Upper lobe of right lung (tissue), 1 donor: Measurements from ENCODE around the gene C17orf67. TPM values are rescaled to one million over a fixed set of nuclear protein-coding genes. Genes with fewer than 3 reads are reported as not detected.

Source experiments
- ATAC-seq: fragments of 200-7000 bp; cut with Tn5 transposase; one replicate; pipeline ENCODE4 v1.9.1; 2020; ENCODE audit warnings: mild to moderate bottlenecking, moderate library complexity
- DNase-seq: peaks from one replicate; pipeline ENCODE4 v3.0.0-alpha.2; 2020
- H3K27ac ChIP-seq: fragments of 200-600 bp; one replicate; pipeline ENCODE4 v1.8.0; 2022
- H3K27me3 ChIP-seq: fragments of 200-600 bp; one replicate; pipeline ENCODE4 v1.8.0; 2022; ENCODE audit warnings: mild to moderate bottlenecking
- H3K36me3 ChIP-seq: fragments of 200-600 bp; one replicate; pipeline ENCODE4 v1.8.0; 2022
- H3K4me1 ChIP-seq: fragments of 200-600 bp; one replicate; pipeline ENCODE4 v1.8.0; 2022
- H3K4me3 ChIP-seq: fragments of 200-600 bp; one replicate; pipeline ENCODE4 v1.8.0; 2022; ENCODE audit warnings: mild to moderate bottlenecking
- H3K9me3 ChIP-seq: fragments of 200-600 bp; one replicate; pipeline ENCODE4 v1.8.0; 2022
- intact Hi-C: fragments of 100-400 bp; cut with DNase I; formaldehyde crosslinking; loops from one replicate; pipeline ENCODE4 v1.11.0; 2022
- long read RNA-seq: library from polyadenylated mRNA; unstranded; transcript quantifications from one replicate; pipeline ENCODE4 v2.0.0, GENCODE V29; 2021
- total RNA-seq: library from RNA; stranded (reverse); fragmentation: NEBNext Ultra II Directional; extraction: Animal tissue kit (Norgen Biotek cat#: 25700); gene quantifications from one replicate; pipeline ENCODE4 v1.2.1, GENCODE V29; 2021
- TF ChIP-seq, protein P1 (sequence below): fragments of 200-600 bp; IDR thresholded peaks from one replicate; pipeline ENCODE4 v1.8.0; 2022; ENCODE audit warnings: antibody characterized with exemption
- donor health status: DM: no; HTN: yes; CAD: no; lungs with severe emphysema.

The C17orf67 gene, protein sequence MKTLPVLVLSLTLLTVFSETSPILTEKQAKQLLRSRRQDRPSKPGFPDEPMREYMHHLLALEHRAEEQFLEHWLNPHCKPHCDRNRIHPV
- total RNA-seq: 3.8 TPM
- long read RNA-seq, partial matches to known transcripts: 0 of 8 reads
- long read RNA-seq, other reads (novel, unspliced or antisense): 8 of 8 reads

DNA sequence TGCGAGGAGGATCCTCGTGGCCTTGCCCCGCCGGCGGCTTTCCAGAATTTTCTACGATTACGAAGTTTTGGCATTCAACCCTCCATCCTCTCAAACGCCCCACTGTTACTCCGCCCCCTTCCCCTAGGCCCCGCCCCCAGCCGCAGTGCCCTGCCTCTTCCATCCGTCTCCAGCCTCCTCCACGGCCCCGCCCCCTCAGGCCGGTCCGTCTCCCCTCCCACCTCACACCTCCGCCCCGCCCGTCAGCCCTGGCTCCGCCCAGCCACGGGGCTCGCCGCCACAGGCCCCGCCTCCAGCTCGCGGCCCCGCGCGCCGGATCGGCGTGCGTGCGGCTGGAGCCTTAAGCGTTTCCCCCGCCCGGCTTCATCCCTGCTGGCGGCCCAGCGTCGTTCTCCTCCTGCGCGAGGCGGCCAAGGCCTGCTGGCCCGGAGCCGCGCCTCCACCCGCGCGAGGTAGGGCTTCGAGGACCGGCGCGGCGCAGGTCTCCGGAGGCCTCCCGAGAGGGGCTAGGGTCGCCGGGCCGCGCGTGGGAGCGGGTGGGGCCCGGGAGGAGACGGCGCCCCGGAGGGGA lies at the start of gene C17orf67, which contains the start of gene DGKE:
C17orf67 (minus strand) TSS at position 112 of the 571 bp plus-strand sequence. CDS start 18,110 bp downstream, outside the sequence.
DGKE (plus strand) TSS at position 343 of the 571 bp plus-strand sequence. CDS start 645 bp downstream, outside the sequence.
- DNase-seq (peak; percentile 99), ATAC-seq (peak; percentile 99)
- intact Hi-C loops: no loop called here
- no peaks in the 10 kb centered on the region for H3K27me3 ChIP-seq
- peak within 1 kb of the TSS; percentile 81 for H3K27ac ChIP-seq
- no peaks in the 10 kb centered on the region for H3K36me3 ChIP-seq
- no peaks in the 10 kb centered on the region for H3K9me3 ChIP-seq
- TF ChIP-seq, protein P1, sequence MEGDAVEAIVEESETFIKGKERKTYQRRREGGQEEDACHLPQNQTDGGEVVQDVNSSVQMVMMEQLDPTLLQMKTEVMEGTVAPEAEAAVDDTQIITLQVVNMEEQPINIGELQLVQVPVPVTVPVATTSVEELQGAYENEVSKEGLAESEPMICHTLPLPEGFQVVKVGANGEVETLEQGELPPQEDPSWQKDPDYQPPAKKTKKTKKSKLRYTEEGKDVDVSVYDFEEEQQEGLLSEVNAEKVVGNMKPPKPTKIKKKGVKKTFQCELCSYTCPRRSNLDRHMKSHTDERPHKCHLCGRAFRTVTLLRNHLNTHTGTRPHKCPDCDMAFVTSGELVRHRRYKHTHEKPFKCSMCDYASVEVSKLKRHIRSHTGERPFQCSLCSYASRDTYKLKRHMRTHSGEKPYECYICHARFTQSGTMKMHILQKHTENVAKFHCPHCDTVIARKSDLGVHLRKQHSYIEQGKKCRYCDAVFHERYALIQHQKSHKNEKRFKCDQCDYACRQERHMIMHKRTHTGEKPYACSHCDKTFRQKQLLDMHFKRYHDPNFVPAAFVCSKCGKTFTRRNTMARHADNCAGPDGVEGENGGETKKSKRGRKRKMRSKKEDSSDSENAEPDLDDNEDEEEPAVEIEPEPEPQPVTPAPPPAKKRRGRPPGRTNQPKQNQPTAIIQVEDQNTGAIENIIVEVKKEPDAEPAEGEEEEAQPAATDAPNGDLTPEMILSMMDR: no peak
- peak within 1 kb of the TSS; percentile 81 for H3K4me3 ChIP-seq
- peaks cover 24% of the 10 kb centered on the region for H3K4me1 ChIP-seq

DNA sequence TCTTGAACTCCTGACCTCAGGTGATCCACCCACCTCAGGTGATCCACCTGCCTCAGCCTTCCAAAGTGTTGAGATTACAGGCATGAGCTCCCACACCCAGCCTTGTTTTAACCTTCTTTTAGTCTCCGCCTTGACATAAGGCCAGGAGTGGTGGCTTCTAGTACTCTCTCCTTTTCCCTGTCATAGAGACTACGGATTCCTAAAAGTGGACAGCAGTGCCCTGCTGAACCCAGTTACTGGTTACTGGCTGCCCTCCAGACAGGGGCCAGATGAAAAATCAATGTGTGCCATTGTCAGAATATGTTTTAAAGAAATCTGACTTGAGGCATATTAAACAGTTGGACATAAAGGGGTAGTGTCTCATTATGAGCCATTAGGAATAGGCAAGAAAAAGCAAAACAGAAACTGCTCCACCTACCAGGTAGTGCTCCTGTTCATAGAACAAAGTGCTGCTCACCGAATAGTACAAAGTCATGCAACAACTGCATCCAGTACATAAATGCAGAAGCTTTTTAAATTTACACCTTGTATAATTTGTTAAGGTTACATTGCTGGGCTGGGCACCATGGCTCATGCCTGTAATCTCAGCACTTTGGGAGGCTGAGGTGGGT lies 48.1 kb upstream of the C17orf67 start:
- no peaks in the 10 kb centered on the region for H3K27me3 ChIP-seq
- H3K4me1 ChIP-seq: no peaks in the 10 kb centered on the region
- H3K9me3 ChIP-seq: no peaks in the 10 kb centered on the region
- TF ChIP-seq, protein P1: no peak
- no peak for ATAC-seq
- no peak overlapping the region for H3K4me3 ChIP-seq
- intact Hi-C loops: no loop called here
- no peak for DNase-seq
- no peak overlapping the region for H3K27ac ChIP-seq
- no peaks in the 10 kb centered on the region for H3K36me3 ChIP-seq

DNA sequence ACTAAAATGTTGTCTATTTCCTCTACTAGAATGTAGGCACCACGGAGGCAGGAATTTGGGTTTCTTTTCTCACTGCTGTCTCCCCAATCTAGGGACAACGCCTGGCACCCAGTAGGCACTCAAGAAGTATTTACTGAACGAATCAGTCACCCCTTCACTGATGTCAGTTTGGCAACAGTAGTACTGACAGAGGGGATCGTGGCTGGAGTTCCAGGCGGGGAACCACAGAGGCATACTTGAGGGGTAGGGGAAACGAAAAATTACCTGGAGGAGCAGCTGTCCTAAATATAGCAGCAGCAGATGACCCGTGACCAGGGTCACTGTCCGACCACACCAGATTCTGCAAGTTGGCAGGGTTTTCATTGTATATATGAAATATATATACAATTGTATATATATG lies 46.9 kb upstream of the C17orf67 start:
- TF ChIP-seq, protein P1: no peak
- H3K27me3 ChIP-seq: no peaks in the 10 kb centered on the region
- DNase-seq (no peak), ATAC-seq (no peak)
- H3K9me3 ChIP-seq: no peaks in the 10 kb centered on the region
- no peak overlapping the region for H3K27ac ChIP-seq
- no peaks in the 10 kb centered on the region for H3K4me1 ChIP-seq
- no peaks in the 10 kb centered on the region for H3K36me3 ChIP-seq
- no peak overlapping the region for H3K4me3 ChIP-seq
- intact Hi-C loops: no loop called here

DNA sequence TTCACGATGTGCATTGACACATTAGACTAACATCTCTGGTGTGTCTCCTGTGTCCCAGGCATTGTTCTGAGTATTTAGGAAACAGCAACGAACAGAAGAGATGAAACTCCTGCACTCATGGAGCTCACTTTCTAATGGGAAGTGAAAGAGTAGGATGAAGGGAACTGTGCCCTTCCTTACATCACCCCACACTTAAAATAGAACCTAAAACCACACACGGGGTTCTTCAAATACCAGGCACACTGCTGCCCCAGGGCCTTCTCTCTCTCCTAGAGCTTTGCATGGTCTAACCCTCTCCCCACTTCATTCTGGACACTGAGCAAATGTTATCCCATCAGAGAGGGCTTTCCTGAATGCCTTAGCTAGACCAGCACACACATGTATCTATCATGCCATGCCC lies 46.4 kb upstream of the C17orf67 start:
- ATAC-seq: peak; percentile 78
- TF ChIP-seq, protein P1: no peak
- Histone ChIP-seq H3K9me3 (no peaks in the 10 kb centered on the region), H3K36me3 (no peaks in the 10 kb centered on the region), H3K4me3 (no peak overlapping the region), H3K27ac (no peak overlapping the region), H3K4me1 (no peaks in the 10 kb centered on the region), H3K27me3 (no peaks in the 10 kb centered on the region)
- no peak for DNase-seq
- intact Hi-C loops: no loop called here

DNA sequence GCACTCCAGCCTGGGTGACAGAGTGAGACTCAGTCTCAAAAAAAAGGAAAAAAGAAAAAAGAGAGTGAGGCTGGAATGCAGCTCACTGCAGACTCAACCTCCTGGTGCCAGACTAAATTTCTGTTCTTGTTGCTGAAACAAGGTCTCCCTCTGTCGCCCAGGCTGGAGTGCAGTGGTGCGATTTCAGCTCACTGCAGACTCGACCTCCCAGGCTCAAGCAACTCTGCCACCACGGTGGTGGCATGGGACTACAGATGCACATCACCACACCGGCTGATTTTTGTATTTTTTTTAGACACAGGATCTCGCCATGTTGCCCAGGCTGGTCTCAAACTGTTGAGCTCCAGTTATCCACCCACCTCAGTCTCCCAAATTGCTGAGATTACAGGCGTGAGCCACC lies 45.6 kb upstream of the C17orf67 start:
- Histone ChIP-seq H3K4me1 (no peaks in the 10 kb centered on the region), H3K4me3 (no peak overlapping the region), H3K9me3 (no peaks in the 10 kb centered on the region), H3K27ac (no peak overlapping the region), H3K27me3 (no peaks in the 10 kb centered on the region), H3K36me3 (no peaks in the 10 kb centered on the region)
- no peak for ATAC-seq
- intact Hi-C loops: no loop called here
- no peak for DNase-seq
- TF ChIP-seq, protein P1: no peak
